K562 (cell line): ENCODE data around the gene INSIG1. TPM values are rescaled to one million over a fixed set of nuclear protein-coding genes. Genes with fewer than 3 reads are reported as not detected.
A peak's percentile ranks its signal among the peaks of the same experiment; 100 is the strongest.

ENCODE experiments used
- CHD4 ChIP-seq: fragments of 200-600 bp; sonication (generic); IDR thresholded peaks from 3 replicates; pipeline ENCODE4 v1.6.1; 2012; ENCODE audit warnings: low read depth, mild to moderate bottlenecking, mixed read lengths, low read length, inconsistent platforms; ENCODE audit not compliant: insufficient read depth, insufficient replicate concordance, poor library complexity, severe bottlenecking
- DDX20 ChIP-seq: fragments of 450-650 bp; IDR thresholded peaks from 2 replicates; pipeline ENCODE4 v1.6.1; 2016; ENCODE audit warnings: missing genetic modification characterization, low read depth, mild to moderate bottlenecking, missing compliant biosample characterization, moderate library complexity
- GTF2E2 ChIP-seq: fragments of 200-800 bp; sonication (Bioruptor generic); IDR thresholded peaks from 2 replicates; pipeline ENCODE4 v1.6.1; 2016; ENCODE audit warnings: missing genetic modification characterization, missing compliant biosample characterization
- NFIX ChIP-seq: fragments of 250-450 bp; sonication (Bioruptor Pico); IDR thresholded peaks from 2 replicates; pipeline ENCODE4 v1.4.0; 2020; ENCODE audit warnings: low read depth, mild to moderate bottlenecking, moderate library complexity
- PML ChIP-seq: IDR thresholded peaks from 2 replicates; pipeline ENCODE4 v1.6.1; 2012; ENCODE audit warnings: low read length, inconsistent platforms
- RAD21 ChIP-seq, 2 experiments: fragments of 250-450 bp in 1 of 2; fragments of 450-650 bp in 1 of 2; sonication (Bioruptor Pico) in 1 of 2; formaldehyde crosslinking in 1 of 2; IDR thresholded peaks in 1 of 2; conservative IDR thresholded peaks in 1 of 2; 2 replicates each; pipeline versions ENCODE4 v1.4.0 to v1.8.0; 2020 to 2022; ENCODE audit warnings: mild to moderate bottlenecking in 2 of 2, moderate library complexity in 1 of 2
- RCOR1 ChIP-seq, 2 experiments: IDR thresholded peaks; 2 replicates each; pipeline ENCODE4 v1.6.1; 2012; ENCODE audit warnings: low read depth in 2 of 2, low read length in 2 of 2, borderline replicate concordance in 1 of 2, improper control_type of control experiment in 1 of 2
- SPI1 ChIP-seq: IDR thresholded peaks from 2 replicates; pipeline ENCODE4 v1.6.1; 2011; ENCODE audit warnings: low read depth, low read length, control low read depth, borderline replicate concordance
- STAG1 ChIP-seq: sonication (generic); formaldehyde crosslinking; IDR thresholded peaks from 2 replicates; pipeline ENCODE4 v1.5.0; 2020; ENCODE audit warnings: missing genetic modification reagents, borderline replicate concordance
- YY1 ChIP-seq, 3 experiments: IDR thresholded peaks; 2 replicates each; pipeline ENCODE4 v1.6.1; 2011; ENCODE audit warnings: low read length in 2 of 3, mild to moderate bottlenecking in 2 of 3, moderate library complexity in 2 of 3, borderline replicate concordance in 1 of 3, control low read depth in 1 of 3, low read depth in 1 of 3; ENCODE audit not compliant: insufficient read depth in 3 of 3, insufficient replicate concordance in 2 of 3, control insufficient read depth in 1 of 3, insufficient read length in 1 of 3; ENCODE audit errors: extremely low read depth in 1 of 3
- ZNF133 ChIP-seq: fragments of 250-450 bp; sonication (Bioruptor Pico); IDR thresholded peaks from 2 replicates; pipeline ENCODE4 v1.4.0; 2020; ENCODE audit warnings: mild to moderate bottlenecking
- ZNF224 ChIP-seq: sonication (generic); formaldehyde crosslinking; IDR thresholded peaks from 2 replicates; pipeline ENCODE4 v1.8.0; 2022; ENCODE audit warnings: mild to moderate bottlenecking, missing genetic modification reagents
- ZNF239 ChIP-seq: fragments of 250-450 bp; sonication (Bioruptor Pico); IDR thresholded peaks from 2 replicates; pipeline ENCODE4 v1.4.0; 2020; ENCODE audit warnings: mild to moderate bottlenecking
- polyA plus RNA-seq, 8 experiments: library from polyadenylated mRNA; depleted of rRNA in 4 of 8; stranded (reverse) in 5 of 8; unstranded in 3 of 8; fragments of >200 nt; fragmentation: Nextera tagmentation in 2 of 8; fragmentation: Illumina TruSeq in 1 of 8; extraction: Ambion mirVana in 2 of 8; extraction: Trizol in 1 of 8; gene quantifications; 2 replicates each; pipeline versions ENCODE4 v1.2.1 to v1.2.3, GENCODE V29; 2011 to 2014; ENCODE audit warnings: inconsistent platforms in 1 of 8, missing spikeins in 1 of 8
- total RNA-seq, 7 experiments: library from RNA; depleted of rRNA in 6 of 7; stranded (reverse); fragments of >200 nt in 6 of 7; fragmentation: Illumina TruSeq in 2 of 7; extraction: Trizol in 2 of 7; gene quantifications; 2 replicates each; pipeline versions ENCODE4 v1.2.1 to v1.2.3, GENCODE V29; 2011 to 2021; ENCODE audit warnings: low replicate concordance in 1 of 7
- TF ChIP-seq, protein P1 (sequence below): fragments of 200-600 bp; sonication (generic); IDR thresholded peaks from one replicate; pipeline ENCODE4 v1.6.1; 2012; ENCODE audit warnings: mild to moderate bottlenecking, low read depth, low read length, inconsistent platforms

INSIG1 gene
- total and polyA plus RNA-seq, 9 of the 15 experiments (the other 6 are each of a cell fraction or from before 2014, with no cell fraction given): 57.1 to 787 (median 238) TPM

- TF ChIP-seq, protein P1, sequence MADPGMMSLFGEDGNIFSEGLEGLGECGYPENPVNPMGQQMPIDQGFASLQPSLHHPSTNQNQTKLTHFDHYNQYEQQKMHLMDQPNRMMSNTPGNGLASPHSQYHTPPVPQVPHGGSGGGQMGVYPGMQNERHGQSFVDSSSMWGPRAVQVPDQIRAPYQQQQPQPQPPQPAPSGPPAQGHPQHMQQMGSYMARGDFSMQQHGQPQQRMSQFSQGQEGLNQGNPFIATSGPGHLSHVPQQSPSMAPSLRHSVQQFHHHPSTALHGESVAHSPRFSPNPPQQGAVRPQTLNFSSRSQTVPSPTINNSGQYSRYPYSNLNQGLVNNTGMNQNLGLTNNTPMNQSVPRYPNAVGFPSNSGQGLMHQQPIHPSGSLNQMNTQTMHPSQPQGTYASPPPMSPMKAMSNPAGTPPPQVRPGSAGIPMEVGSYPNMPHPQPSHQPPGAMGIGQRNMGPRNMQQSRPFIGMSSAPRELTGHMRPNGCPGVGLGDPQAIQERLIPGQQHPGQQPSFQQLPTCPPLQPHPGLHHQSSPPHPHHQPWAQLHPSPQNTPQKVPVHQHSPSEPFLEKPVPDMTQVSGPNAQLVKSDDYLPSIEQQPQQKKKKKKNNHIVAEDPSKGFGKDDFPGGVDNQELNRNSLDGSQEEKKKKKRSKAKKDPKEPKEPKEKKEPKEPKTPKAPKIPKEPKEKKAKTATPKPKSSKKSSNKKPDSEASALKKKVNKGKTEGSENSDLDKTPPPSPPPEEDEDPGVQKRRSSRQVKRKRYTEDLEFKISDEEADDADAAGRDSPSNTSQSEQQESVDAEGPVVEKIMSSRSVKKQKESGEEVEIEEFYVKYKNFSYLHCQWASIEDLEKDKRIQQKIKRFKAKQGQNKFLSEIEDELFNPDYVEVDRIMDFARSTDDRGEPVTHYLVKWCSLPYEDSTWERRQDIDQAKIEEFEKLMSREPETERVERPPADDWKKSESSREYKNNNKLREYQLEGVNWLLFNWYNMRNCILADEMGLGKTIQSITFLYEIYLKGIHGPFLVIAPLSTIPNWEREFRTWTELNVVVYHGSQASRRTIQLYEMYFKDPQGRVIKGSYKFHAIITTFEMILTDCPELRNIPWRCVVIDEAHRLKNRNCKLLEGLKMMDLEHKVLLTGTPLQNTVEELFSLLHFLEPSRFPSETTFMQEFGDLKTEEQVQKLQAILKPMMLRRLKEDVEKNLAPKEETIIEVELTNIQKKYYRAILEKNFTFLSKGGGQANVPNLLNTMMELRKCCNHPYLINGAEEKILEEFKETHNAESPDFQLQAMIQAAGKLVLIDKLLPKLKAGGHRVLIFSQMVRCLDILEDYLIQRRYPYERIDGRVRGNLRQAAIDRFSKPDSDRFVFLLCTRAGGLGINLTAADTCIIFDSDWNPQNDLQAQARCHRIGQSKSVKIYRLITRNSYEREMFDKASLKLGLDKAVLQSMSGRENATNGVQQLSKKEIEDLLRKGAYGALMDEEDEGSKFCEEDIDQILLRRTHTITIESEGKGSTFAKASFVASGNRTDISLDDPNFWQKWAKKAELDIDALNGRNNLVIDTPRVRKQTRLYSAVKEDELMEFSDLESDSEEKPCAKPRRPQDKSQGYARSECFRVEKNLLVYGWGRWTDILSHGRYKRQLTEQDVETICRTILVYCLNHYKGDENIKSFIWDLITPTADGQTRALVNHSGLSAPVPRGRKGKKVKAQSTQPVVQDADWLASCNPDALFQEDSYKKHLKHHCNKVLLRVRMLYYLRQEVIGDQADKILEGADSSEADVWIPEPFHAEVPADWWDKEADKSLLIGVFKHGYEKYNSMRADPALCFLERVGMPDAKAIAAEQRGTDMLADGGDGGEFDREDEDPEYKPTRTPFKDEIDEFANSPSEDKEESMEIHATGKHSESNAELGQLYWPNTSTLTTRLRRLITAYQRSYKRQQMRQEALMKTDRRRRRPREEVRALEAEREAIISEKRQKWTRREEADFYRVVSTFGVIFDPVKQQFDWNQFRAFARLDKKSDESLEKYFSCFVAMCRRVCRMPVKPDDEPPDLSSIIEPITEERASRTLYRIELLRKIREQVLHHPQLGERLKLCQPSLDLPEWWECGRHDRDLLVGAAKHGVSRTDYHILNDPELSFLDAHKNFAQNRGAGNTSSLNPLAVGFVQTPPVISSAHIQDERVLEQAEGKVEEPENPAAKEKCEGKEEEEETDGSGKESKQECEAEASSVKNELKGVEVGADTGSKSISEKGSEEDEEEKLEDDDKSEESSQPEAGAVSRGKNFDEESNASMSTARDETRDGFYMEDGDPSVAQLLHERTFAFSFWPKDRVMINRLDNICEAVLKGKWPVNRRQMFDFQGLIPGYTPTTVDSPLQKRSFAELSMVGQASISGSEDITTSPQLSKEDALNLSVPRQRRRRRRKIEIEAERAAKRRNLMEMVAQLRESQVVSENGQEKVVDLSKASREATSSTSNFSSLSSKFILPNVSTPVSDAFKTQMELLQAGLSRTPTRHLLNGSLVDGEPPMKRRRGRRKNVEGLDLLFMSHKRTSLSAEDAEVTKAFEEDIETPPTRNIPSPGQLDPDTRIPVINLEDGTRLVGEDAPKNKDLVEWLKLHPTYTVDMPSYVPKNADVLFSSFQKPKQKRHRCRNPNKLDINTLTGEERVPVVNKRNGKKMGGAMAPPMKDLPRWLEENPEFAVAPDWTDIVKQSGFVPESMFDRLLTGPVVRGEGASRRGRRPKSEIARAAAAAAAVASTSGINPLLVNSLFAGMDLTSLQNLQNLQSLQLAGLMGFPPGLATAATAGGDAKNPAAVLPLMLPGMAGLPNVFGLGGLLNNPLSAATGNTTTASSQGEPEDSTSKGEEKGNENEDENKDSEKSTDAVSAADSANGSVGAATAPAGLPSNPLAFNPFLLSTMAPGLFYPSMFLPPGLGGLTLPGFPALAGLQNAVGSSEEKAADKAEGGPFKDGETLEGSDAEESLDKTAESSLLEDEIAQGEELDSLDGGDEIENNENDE: no peak
- TF ChIP-seq ZNF133 (CRISPR knock-in tag) (no peak), SPI1 (peak; percentile 73; the same call in 1 of the 2 replicates), CHD4 (no peak), DDX20 (tag) (peak; percentile 84; the same call in 1 of the 2 replicates), ZNF224 (CRISPR knock-in tag) (no peak), NFIX (CRISPR knock-in tag) (no peak), YY1 (IDR thresholded peaks at IDR 0.05; ENCODE audit: borderline replicate concordance in 1 of 3, control insufficient read depth in 1 of 3, extremely low read depth in 1 of 3, insufficient read depth in 3 of 3, insufficient read length in 1 of 3, insufficient replicate concordance in 2 of 3, low read depth in 1 of 3, low read length in 2 of 3) (no peak), RCOR1 (IDR thresholded peaks at IDR 0.05; ENCODE audit: borderline replicate concordance in 1 of 2, low read depth in 2 of 2, low read length in 2 of 2) (peak; percentile 28 to 81; a peak in 2 of 4 replicates), STAG1 (CRISPR knock-in tag) (no peak), ZNF239 (CRISPR knock-in tag) (peak; percentile 83), GTF2E2 (tag) (peak; percentile 61; the same call in 1 of the 2 replicates), PML (peak; percentile 100), RAD21 (CRISPR knock-in tag; conservative IDR thresholded peaks at IDR 0.05 in 1 of 2, IDR thresholded peaks at IDR 0.05 in 1 of 2) (peak in 1 of 2 experiments; percentile 32; a peak in 2 of 4 replicates)
Observed at GRCh38 chr7:155324012-155324917, 26.6 kb downstream of the INSIG1 start (continued).
